Activated CD4-positive, alpha-beta T cell treated with anti-CD3 and anti-CD28 coated beads, Interleukin-2, amount 50 U/mL, for 1 hour (primary cell): ENCODE measurements around the gene SLC5A11.
"Not testable (repeated sequence)": the region's sequence is repeated elsewhere in the genome, so short reads cannot be mapped to it uniquely, and the experiment has no call there.

Source experiments
- DNase-seq: peaks from one replicate; pipeline ENCODE4 v3.0.0-alpha.2; 2020

SLC5A11 gene, protein sequence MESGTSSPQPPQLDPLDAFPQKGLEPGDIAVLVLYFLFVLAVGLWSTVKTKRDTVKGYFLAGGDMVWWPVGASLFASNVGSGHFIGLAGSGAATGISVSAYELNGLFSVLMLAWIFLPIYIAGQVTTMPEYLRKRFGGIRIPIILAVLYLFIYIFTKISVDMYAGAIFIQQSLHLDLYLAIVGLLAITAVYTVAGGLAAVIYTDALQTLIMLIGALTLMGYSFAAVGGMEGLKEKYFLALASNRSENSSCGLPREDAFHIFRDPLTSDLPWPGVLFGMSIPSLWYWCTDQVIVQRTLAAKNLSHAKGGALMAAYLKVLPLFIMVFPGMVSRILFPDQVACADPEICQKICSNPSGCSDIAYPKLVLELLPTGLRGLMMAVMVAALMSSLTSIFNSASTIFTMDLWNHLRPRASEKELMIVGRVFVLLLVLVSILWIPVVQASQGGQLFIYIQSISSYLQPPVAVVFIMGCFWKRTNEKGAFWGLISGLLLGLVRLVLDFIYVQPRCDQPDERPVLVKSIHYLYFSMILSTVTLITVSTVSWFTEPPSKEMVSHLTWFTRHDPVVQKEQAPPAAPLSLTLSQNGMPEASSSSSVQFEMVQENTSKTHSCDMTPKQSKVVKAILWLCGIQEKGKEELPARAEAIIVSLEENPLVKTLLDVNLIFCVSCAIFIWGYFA

DNA sequence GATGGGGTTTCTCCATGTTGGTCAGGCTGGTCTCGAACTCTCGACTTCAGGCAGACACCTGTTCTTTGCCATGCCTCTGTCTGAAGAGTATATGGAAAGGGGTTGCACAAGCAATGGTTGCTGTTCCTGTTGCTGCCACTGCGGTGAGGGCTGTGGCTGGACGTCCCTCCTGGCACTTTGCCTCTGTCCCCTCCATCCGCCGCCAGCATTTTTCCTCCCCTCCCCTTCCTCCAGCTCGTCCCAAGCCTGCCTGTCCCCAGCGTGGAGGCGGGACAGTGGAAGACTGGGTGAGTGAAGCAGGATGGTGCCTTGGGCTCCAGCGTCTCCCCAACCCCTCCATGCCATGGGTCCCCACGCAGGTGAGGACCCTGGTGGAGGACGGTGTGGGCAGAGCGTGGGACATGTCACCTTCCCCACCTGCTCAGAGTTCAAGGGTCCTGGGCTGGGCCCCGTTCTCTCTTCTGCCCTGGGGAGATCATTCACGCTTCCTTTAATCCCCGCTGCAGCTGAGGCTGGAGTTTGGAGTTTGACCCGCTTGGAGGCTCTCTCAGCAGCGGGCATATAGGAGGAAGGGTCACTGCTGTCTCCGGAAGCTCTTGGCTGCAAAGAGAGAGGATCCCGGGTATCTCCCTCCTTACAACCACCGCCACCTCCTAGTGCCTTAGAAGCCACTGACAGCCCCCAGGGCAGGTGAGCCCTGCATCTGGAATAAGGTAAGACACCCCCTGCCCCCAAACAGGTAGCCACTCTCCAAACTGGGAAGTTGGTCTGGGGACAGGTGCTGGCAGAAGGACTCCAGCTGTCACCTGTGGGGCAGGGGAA is at the start of gene SLC5A11:
SLC5A11 (plus strand) TSS at position 238 of the 822 bp plus-strand sequence. CDS start 12,681 bp downstream, outside the sequence.
- DNase-seq = no peak

DNA sequence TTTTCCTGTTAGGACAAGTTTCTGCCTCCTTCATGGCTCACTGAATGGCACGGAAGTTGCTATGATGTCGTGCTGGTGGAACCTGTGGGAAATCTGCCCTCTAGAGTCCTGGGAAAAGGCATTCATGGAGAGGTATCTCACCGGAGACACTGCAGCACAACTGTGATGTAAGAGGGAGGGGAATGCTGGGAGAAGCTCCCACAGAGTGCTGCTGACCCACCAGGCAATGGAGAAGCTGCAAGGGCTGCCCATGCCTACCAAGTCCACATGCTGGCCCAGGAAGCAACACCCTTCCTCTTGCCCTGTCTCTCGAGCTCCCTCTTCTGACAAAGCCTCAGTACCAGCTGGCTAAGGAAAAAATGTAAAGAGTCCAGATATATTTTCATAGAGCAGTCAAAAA is 45.2 kb upstream of the SLC5A11 start:
- DNase-seq = no peak

DNA sequence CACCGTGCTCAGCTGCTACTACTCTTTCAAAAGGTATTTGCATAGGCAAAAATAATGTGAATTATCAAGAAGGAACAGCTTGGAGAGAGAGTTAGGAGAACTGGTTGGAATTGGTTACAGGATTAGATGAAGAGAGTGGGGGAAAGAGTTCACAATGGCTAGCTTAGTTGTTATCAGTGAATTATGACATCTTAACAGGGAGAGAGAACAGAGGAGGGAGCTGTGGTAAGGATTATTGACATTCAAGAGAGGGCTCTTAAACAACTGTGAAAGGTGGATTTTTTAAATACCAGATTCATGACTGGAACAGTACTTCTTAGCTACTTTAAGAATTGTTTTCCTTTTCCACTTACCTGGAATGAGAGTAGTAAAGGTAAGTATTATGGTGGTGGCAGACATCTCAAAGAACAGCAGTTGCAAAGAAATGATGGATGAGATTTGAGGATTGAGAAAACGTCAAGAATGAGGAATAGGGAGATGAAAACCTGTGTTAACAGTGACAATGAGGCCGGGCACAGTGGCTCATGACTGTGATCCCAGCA is 43.9 kb upstream of the SLC5A11 start:
- no peak for DNase-seq

DNA sequence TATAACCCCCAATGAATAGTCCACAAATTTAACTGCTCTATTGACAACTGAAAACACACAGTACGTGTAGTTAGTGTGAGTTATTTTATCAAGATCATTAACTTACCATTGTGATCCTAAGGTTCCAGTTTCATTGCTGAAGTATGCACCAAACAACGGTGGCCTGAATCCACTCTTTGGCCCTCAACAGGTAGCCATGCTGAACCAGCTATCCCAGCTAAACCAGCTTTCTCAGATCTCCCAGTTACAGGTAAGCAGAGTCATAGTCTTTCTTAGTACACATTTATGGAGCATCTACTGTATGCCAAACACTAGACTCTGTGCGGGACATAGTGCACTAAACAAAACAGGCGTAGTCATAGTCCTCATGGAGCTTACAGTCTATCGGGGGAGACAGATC is 40.3 kb upstream of the SLC5A11 start:
- DNase-seq = no peak

DNA sequence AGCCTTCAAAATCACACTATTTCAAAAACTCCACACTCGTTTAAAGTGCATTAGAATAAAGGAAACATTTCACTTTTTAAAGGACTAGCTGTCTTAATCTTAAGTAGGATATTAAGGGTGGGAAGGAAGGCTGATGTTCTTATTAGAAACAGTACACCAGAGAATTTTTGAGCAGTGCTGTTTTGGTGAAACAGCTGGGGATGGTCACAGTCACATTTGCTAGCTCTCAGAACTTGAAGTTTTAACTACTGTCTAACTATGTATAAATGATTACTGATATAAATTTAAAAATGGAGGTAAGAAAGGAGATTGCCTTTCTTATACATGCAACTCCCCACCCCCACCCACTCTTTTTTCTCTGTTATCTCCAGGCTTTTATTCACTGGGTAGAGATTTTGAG is 38.5 kb upstream of the SLC5A11 start:
- DNase-seq = no peak

DNA sequence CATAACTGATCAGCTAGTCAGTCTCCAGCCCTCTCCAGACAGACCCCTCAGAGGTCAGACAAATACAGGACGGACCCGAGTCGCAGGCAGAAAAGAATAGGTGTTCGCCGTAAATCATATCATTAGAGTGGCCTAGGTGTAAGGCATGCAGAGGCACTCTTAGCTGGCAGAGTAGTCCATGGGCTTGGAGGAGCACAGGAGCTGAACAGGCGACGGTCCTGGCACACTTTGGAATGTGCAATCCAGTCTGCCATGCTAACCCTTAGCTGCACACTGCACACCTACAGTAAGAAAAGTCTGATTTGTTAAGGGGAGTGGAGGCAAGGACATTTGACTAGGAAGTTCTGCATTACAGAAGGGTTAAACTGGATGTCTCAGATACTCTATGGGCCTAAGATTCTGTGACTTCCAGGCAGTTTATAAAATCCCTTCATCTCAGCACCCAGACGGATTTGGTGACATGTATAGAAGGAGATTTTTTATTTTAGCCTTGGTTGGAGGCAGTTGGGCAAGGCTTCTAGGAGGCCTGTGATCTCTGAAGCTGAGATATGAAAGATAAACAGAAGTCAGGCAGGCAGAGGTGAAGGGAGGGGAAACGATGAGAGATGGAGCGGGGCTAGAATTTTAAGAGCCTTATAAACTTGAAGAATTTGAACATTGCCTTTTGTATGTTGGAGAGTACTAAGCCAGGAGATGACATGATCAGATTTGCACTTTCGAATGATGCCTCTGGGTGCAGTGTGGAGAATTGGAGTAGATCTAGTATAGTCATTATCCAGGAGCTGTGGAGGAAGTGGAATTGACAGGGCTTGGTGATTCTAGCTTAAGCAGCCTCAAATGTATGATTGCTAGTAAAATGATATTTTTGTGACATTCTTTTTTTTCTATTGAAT is 34.6 kb upstream of the SLC5A11 start:
- DNase-seq = no peak

DNA sequence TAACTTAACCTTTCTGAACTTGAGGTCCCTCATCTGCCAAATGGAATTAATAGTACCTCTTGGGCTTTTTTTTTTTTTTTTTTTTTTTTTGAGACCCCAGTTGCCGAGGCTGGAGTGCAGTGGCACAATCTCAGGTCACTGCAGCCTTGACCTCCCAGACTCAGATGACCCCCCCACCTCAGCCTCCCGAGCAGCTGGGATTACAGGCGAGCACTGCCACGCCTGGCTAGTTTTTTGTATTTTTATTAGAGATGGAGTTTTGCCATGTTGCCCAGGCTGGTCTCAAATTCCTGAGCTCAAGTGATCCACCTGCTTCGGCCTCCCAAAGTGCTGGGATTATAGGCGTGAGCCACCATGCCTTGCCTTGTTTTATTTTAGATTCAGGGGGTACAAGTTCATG is 33.0 kb upstream of the SLC5A11 start:
- not testable (repeated sequence) for DNase-seq

DNA sequence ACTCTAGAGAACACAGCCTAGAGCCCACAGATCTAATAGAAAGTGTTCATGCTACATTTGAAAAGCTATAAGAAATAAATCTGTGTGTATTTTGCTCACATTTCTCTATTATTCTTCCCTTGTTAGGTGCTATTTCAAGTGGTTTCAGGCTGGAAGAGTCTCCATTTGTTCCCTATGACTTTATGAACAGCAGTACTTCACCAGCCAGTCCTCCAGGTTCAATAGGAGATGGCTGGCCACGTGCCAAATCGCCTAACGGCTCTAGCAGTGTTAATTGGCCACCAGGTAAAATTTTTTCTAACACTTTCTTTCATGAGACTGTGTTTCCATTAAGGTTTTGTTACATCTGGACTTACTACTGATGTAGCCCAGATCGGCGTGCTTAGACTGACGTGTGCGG is 30.7 kb upstream of the SLC5A11 start:
- DNase-seq = no peak

DNA sequence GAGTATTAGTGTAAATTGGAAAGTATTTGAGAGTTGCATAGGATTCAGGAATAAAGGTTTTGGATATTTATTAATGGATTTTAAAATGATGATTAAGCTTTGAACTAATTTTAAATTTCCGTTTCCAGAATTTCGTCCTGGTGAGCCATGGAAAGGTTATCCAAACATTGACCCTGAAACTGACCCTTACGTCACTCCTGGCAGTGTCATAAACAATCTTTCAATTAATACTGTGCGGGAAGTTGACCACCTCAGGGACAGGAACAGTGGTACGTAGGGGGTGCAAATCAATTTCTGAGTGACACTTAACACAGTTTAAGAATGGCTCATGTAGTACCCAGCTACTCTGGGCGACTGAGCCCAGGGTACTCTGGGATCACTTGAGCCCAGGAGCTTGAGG is 29.1 kb upstream of the SLC5A11 start:
- no peak for DNase-seq

DNA sequence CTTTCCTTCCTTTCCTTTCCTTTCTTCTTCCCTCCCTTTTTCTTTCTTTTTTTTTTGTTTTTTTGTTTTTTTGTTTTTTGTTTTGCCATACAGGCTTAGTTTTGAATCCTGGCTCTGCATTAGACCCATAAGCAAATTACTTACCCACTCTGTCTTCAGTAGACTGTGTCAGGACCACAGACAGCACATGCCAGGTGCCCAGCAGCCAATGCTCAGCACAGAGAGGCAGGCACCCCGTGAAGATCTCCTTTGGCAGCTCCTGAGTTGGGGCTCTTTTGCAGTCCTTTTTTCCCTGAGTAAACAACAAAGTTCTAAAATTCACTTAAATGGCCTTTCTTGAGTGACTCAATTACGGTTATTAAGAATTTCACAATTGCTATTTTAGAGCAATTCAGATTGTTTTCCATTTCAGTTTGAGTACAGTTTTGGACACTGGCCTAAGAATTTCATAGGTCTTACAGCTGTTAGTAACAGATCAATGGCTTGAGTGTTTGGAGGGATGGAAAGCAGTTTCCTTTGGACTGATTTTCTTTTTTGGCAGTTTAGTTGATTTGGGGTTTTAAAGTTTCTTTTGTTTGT is 26.2 kb upstream of the SLC5A11 start:
- DNase-seq = no peak

DNA sequence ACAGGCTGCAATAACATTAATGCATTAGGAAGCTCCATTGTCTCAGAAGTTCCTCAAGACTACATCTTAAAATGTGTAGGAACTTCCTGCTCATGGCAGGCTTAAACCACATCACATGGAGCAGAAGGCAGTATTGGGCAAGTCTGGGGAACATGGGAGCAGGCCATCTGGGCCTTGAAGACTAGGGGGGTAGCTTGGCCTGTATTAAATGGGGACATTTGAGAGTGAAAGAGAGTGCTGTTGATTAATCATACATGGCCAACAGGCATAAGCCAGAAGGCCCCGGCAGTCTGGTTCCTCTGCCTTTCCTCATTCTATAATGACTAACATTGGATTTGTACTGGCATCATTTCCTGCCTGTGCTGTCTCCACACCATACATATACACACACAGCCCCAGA is 25.2 kb upstream of the SLC5A11 start:
- DNase-seq = no peak

DNA sequence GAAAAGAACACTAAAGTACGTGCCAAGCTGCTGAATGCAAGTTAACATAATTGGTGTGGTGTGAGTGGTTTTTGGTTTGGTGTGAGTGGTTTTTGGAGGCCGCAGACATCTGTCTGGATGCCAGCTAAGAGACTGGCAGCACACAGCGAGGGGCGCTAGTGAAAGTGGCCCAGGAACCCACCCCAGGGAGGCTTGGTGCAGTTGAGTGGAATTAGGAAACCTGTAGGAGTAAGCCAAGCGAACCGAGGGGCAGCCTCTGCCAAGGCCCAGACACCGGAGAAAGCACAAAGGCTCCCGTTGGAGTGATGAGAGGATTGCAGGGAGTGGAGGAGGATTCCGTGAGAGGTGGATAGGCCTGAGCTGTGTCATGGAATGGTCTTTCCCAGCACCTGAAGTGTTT is 24.6 kb upstream of the SLC5A11 start:
- no peak for DNase-seq

DNA sequence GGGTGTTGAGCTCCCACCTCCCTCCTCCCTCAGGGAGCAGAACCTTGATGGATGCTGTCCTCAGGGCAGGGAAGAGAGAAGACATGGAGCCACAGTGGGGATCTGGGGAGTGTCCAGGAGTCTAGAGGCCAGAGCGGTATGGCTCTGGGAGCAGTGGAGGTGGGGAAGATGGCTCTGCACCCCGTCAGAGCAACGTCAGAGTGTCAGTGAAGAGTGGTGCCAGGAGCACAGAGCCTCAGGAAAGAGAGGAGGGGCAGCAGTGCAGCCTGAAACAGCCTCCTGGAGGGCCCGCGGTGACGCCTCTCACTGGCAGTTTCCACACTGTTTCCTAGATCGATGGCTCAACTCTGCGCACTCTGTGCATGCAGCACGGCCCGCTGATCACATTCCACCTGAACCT is 23.2 kb upstream of the SLC5A11 start:
- DNase-seq = no peak

DNA sequence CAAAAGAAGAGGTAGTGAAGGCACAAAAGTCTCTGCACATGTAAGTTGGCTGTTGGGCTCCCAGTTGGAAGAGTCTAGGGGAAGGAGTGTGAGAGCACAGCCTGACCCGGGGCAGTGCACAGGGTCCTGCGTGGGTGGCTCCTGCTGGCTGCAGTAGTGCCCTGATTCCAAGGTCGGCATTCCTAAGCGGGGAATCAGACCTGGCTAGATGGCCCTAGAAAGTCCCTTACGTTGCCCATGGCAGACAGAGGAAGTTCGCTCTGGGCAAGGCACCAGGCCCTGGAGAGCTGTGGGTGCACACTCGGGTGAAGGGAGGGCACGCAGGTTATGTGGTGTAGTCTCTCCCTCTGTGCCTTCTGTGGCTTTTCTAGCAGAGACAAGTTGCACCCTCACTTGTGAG is 22.8 kb upstream of the SLC5A11 start:
- DNase-seq = no peak

DNA sequence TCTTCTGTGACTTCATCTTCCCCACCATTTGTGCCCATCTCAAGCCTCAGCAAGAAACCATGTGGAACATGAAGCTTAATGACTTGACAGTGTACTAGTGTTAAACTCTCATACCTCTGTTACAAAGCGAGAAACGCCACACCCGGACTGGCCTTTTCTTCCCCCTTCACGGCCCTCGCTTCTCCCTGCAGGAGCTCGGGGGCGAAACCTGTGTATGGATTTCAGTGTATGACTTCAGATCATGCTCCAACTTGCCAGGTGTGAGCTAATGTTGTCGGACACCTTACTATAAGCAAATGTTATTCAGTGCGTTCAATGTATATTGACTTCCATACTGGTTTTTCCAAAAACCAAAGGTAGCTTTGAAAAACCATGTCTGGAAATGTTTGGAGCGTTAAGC is 20.1 kb upstream of the SLC5A11 start:
- no peak for DNase-seq

DNA sequence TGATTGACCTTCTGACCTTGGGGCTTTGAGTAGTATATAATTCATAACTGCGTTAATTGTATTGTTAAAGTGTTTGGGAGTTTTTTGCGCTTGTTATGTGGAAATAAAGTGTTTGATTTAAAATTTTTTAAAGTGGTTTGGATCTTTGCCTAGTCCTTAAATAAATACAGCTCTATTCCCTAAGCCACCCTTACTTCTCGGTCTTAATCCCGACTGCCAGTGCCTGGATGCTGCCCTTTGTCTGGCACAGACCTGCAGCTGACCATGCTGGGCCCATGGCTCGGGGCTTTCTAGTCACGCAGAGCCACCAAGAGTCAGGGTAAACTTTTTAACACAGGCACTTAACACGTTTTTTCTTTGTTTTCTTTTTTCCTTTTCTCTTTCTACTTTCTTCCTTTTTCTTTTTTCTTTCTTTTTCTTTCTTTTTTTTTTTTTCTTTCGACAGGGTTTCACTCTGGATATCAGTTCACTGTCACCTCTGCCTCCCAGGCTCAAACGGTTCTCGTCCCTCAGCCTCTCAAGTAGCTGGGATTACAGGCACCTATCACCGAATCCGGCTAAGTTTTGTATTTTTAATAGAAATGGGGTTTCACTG is 19.6 kb upstream of the SLC5A11 start:
- no peak for DNase-seq

DNA sequence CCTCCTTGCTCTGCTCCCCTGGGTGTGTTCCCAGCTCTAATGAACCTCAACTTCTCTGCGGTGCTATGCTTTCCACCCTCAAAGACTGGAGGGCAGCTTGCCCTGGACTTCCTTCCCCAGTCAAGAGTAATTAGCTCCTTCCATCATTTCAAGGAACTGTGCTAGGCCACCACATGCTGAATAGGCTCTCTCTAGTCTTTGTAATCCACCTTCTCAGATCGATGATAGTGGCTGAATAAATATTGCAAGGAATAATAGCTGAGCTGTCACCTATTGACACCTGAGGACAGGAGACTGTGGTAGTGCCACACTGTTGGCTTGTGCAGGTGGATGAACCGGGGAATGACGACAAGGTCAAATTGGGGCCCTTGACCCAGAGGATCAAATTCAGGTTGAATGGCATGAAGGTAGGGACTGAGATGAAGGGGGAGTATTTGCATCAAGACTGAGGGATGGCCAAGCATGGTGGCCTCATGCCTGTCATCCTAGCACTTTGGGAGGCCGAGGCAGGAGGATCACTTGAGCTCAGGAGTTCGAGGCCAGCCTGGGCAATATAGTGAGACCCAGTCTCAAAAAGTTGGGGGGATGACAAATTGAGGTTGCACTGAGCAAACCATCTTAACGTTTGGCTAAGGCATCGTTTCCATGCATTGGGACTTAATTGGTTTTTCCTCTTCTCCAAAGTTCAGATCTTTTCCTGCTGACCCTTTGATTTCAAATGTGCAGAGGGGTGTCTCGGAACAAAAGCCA is 18.8 kb upstream of the SLC5A11 start:
- DNase-seq = no peak

DNA sequence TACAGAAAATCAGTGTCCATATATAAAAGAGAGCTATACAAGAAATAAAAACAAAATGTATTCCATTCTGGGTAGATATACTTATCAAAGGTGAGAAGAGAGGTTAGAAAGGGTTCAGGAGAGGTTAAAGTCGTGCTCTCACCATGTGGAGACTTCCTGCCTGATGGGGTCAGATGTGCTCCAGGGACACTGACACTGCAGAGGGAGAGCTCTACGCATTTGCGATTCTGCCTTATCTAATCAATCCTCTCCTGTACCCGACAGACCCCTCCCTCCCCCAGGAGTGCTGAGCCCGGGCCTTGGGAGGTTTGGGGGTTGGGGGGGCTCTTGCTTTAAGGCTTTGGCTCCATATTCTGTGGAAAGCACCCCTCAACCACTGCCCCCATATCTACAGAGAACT is 16.6 kb upstream of the SLC5A11 start:
- no peak for DNase-seq

DNA sequence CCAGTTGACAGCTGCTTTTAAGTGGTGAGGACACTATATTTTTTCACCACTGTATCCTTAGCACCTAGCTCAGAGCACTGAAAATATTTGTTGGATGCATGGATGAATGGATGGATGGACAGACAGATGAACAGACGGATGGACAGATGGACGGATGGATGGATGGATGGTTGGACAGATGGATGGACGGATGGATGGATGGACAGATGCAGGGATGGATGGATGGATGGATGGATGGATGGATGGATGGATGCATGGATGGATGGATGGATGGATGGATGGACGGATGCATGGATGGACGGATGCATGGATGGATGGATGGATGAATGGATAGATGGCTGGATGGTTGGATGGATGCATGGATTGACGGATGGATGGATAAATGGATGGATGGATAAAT is 12.4 kb upstream of the SLC5A11 start:
- DNase-seq = no peak

DNA sequence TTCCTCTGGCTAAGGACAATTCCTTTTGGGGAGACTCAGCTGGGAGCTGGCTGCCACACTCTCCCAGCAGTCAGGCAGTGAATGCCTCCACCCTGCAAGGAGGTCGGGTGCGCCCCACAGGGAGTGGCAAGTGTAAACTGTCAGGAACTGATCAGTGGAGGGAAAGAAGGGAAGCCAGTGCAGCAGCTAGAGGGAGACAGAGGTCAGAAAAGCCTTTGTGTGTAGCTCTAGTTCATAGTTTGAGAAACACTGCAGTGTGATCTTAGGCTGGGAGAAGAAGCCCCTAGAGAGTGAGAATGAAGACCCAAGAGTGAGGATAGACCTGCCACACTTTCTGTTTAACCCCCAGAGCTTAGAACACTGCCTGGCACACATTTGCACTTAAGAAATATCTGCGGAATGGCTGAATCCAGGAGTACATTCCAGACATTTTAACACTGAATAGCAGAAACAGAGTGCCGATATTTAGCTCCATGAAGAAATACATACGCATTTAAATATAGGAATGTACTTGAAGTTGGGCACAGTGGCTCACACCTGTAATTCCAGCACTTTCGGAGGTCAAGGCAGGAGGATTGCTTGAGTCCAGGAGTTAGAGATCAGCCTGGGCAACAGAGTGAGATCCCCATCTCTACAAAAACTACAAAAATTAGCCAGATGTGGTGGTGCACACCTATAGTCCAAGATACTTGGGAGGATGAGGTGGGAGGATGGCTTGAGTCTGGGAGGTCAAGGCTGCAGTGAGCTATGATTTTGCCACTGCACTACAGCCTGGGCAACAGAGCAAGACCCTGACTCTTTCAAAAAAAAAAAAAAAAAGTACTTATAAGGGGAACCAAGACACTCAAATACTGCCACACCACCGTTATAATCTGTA is 11.1 kb upstream of the SLC5A11 start:
- no peak for DNase-seq
